HG03565 (cell line): ENCODE results near the gene CFAP68.

Experiments
- ATAC-seq: cut with Tn5 transposase; IDR thresholded peaks from one replicate; pipeline ENCODE4 v1.9.1; 2021; ENCODE audit warnings: mild to moderate bottlenecking, moderate library complexity; ENCODE audit not compliant: unreplicated experiment

Gene CFAP68

GRCh38 chr11:111878849-111879636 is at the start of gene CFAP68, which contains the start of gene FDXACB1:
Gene CFAP68 (plus strand): TSS chr11:111879541. CDS start chr11:111879561, 20 bp downstream.
Gene FDXACB1 (minus strand): TSS chr11:111879165. CDS start chr11:111879132, 33 bp downstream.
- ATAC-seq = peak; percentile 86

- no peak for ATAC-seq
Observed at GRCh38 chr11:111833524-111833923, 45.8 kb upstream of the CFAP68 start.

GRCh38 chr11:111834432-111835163 is 44.7 kb upstream of the CFAP68 start:
- ATAC-seq = no peak

DNA sequence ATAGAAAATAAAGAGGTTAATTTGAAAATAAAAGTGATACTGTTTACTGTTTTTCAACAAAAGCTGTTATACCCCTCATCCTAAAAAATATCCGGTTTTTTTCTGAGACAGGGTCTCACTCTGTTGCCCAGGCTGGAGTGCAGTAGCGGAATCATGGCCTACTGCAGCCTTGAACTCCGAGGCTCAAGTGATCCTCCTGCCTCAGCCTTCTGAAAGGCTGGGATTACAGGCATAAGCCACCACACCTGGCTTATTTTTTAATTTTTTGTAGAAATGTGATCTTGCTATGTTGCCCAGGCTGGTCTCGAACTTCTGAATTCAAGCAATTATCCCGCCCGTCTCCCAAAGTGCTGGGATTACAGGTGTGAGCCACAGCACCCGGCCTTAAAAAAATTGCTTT is 43.7 kb upstream of the CFAP68 start:
- ATAC-seq = no peak

DNA sequence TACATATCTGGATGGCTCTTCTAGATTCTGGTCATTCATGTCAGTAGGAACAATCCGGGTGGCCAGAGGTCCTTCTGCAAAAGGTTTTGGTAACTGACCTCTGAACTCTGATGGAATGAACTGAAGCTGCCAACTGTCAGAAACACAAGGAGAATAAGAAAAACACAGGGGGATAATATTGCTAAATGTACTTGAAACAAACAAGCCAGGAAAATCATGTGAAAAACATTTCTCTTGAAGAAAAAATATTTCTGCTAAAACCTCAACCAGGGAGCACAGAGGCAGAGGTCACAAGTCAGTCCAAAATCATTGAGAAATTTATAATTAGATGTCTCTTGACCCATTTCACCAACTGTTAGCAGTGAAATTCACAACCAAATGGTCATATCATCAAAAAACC is 43.2 kb upstream of the CFAP68 start:
- no peak for ATAC-seq

DNA sequence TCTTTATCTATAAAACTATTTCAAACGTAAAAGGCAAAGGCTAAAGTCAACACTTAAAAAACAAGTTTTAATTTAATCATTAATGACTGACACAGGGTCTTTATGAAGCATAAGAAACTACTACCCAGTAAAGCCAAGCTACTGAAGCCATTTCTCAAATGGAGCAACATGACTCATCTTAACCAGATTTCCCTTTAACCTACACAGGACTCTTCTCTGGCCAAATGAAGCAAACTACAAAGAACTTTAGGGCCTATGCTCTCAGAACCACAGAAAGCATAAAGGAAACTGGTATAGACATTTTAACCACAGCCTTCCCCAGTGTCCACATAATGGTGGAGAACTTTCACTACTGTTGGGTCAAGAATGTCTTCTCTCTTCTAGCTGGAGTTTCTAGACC is 42.6 kb upstream of the CFAP68 start:
- ATAC-seq = peak; percentile 76

- no peak for ATAC-seq
Observed at GRCh38 chr11:111837366-111837891, 41.9 kb upstream of the CFAP68 start.

DNA sequence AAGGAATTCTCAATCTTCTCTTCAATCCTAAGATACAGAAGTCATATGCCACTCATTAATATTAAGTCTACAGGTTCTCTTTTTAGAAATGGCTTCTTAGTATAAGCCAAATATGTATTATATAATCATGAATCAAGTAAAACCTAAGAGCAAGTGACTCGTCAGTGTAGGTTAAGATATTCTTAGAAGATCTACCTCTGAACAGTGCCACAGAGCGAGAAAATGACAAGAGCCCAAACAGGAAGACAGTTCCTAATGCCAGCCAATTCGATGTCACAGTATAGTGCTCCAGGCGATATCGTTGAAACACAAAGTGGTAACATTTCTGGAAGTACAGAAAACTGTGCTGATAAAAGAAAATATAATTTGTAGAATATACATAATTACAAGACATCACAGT is 41.3 kb upstream of the CFAP68 start:
- ATAC-seq = no peak

DNA sequence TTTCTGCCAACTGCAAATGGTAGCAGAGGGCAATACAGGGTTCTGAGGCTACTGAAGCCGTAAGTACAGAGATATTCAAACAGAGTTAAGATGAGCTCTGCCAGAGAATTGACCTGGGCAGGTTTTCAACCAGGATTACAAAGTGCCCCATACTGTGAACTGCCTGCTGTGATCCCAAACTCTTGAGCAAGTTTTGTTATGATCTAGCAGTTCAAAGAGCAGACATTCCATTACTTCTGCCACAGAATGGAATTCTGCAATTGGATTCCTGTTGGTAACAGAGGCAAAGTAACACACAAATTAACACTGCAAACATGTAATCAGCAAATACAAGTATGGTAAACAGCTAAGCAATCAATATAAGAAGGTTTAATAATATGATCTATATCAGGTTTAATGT is 39.2 kb upstream of the CFAP68 start:
- ATAC-seq = no peak

DNA sequence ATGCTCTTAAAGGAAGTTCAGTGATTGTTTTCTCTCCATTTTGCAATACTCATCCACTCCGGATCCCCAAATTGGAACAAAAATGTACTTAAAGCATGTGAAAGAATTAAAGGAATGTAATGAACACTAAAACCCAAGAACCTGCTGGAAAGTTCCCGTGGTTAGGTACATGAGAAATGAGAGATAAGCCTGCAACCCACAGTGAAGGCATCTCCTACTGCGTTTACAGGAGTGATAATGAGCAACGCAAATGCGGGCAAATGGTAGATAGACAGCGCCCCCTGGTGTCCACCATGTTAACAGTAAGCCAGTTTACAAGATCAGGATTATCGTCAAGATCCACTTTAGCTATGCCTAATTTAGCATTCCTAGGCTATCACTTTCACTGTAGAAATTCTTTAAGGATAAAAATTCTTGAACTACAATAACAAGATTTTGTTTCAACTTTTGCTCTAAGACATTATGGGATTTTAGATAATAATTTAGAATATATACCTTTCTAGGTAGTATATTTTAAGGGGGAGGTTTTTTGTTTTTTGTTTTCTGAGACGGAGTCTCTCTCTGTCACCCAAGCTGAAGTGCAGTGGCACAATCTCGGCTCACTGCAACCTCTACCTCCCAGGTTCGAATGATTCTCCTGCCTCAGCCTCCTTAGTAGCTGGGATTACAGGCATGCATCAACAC is 37.8 kb upstream of the CFAP68 start:
- ATAC-seq = peak; percentile 51

GRCh38 chr11:111843661-111844060 is 35.7 kb upstream of the CFAP68 start:
- ATAC-seq = no peak

DNA sequence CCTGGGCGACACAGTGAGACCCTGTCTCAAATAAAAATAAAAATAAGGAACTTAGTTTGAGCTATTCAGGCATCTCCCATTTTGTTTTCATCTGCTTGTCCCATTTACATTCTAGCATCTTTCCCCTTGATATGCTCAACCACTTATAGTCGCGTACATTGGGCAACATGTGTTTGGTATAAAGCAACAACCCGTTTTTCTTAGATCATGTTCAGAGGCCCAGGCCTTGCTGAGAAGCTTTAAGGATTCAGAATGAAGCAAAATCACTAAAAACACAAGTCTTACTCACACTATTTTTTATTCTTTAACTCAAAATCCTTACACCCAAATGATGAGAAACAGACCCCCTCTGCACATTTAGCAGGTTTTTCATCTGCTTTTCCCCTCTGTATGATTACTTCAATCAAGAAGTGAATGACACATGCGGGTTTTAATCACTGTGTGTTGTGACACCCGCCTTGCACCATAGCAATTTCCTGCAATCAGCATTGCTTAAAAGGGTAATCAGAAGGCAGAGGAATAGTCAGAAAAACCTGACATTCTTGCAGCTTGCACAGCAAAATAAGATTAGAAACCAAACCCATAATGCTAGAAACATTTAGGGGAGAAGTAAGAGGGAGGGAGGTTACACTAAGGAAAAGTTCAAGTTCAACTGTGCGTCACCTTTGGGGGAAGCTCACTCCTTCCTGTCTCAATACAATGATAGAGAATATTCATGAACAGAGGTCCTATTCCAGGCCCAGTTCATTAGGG is 33.9 kb upstream of the CFAP68 start:
- no peak for ATAC-seq

GRCh38 chr11:111846063-111846462 is 33.3 kb upstream of the CFAP68 start:
- no peak for ATAC-seq

DNA sequence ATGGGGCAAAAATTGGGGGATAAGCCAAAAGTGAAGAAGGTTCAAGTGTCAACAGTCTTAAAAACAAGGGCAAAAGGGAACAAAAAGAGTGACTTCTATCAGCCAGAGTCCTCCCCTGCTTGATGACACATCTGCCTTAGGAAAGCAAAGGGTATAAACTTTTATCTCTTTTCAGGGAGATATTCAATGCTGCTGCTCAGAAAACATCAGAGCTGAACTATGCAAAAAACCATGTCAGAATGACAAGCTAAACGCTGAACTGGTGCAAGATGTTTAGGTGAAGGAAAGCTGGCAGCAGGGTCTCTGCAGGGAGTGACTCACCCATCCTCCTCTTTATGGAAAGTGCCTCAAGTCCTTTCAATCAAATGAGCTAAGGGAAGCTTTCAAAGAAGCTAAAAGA is 32.7 kb upstream of the CFAP68 start:
- ATAC-seq = no peak

- no peak for ATAC-seq
Observed at GRCh38 chr11:111849631-111850030, 29.7 kb upstream of the CFAP68 start.

GRCh38 chr11:111851067-111851466 is 28.3 kb upstream of the CFAP68 start:
- ATAC-seq = no peak

DNA sequence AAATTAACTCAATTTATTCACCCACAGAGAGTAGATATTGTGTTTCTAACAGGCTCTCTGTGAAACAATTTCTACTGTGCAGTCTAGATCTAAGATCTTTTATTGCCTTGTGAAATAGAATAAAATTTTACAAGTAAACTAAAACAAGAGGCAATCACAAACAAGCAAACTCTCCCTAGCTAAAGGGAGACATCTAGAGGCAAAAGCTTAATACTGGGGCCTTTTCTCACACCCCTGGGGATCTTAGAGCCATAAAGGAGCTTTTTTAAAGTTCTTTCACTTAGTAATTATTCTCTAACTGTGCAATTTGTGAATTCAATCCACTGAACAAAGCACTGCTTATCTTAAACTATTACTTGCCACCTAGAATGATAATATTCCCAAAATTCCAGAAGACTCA is 27.7 kb upstream of the CFAP68 start:
- no peak for ATAC-seq

DNA sequence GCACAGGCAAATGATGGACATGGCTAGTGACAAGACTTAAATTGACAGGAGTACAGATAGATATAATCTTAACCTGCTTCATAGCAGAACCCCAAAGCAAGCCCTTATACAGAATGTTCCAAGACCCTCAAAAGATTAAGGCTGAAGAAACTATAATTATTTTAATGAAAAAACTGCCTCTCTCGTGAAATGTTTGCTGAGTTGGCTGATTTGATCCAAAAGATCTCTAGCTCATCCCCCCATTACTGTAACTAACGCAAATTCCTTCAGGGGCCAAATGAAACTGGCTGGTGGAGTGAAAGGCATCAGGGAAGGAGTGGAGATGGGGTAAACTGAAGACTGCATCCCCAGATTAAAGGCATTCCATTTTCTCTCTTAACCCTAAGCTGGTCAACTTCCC is 27.2 kb upstream of the CFAP68 start:
- no peak for ATAC-seq

GRCh38 chr11:111855506-111855905 is 23.8 kb upstream of the CFAP68 start:
- no peak for ATAC-seq

- no peak for ATAC-seq
Observed at GRCh38 chr11:111860257-111860656, 19.1 kb upstream of the CFAP68 start.

DNA sequence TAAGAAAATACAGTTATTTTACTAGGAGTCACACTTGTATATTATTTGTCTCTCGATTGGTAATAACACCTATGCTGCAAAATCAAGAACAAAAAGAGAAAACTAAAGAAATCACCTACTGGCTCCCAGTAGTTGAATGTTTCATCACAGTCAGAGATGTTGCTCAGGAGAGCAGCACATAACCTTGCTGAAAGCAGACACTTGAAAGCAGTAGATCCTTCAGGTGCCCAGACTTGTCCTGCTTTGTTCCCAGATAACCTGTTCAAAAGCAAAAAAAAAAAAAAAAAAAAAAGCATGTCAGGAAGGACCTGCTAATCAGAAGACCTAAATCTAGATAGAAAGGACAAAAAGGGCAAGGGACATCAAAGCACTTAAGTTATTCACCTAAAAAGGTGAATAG is 9.2 kb upstream of the CFAP68 start:
- ATAC-seq = no peak
